Neural progenitor cell (in vitro differentiated cells): ENCODE data around the gene TMEM204.

Experiments used
- CTCF ChIP-seq: fragments of 200-600 bp; sonication (generic); IDR thresholded peaks from 2 replicates; pipeline ENCODE4 v1.5.1; 2017; ENCODE audit warnings: antibody characterized with exemption, mild to moderate bottlenecking
- EZH2 ChIP-seq: fragments of 200-600 bp; sonication (generic); IDR thresholded peaks from 2 replicates; pipeline ENCODE4 v1.6.1; 2017; ENCODE audit warnings: antibody characterized with exemption, mild to moderate bottlenecking, moderate library complexity
- EZH2phosphoT487 ChIP-seq: fragments of 200-600 bp; sonication (generic); IDR thresholded peaks from 2 replicates; pipeline ENCODE4 v1.6.1; 2017; ENCODE audit warnings: antibody characterized with exemption

DNA sequence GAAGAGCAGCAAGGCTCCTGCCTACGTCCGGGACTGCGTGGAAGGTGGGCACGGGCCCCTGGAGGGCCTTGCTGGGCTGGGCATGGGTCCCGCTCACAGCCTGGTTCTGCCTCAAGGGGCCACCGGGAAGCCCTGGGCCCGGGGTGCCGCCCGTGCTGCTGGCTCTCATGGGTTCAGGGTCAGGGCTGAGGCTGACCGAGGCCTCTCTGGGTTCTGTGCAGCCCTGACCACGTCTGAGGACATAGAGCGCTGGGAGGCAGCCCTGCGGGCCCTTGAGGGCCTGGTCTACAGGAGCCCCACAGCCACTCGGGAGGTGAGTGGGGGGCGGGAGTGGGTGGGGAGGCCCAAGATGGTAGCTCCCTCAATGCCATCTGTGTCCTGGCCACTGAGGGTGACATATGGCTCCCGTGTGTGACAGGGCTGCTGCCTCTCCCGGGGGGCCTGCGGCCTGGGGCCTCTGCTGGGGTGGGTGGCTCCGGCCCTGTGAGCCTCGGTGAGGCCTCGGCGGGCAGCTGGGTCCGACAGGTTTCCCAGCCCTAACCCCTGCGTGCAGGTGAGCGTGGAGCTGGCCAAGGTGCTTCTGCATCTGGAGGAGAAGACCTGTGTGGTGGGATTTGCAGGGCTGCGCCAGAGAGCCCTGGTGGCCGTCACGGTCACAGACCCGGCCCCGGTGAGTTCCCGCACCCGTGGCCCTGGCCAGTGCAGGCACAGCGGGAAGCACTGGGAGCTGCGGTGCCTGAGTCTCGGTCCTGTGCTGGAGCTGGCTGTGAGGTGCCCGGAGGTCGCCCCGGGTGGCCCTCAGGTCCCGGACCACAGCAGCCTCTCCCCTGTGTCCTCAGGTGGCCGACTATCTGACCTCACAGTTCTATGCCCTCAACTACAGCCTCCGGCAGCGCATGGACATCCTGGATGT lies 31.1 kb upstream of the TMEM204 start:
- TF ChIP-seq CTCF (no peak), EZH2phosphoT487 (no peak), EZH2 (no peak)
